Endothelial cell of umbilical vein (primary cell): ENCODE results near the gene DHX15.

Experiments used
- CTCF ChIP-seq, 2 donors: IDR thresholded peaks; 1 replicate in 1 of 2; 2 replicates in 1 of 2; pipeline ENCODE4 v1.5.1; 2011; ENCODE audit warnings: low read length in 2 of 2, mild to moderate bottlenecking in 2 of 2, moderate library complexity in 2 of 2, control low read depth in 1 of 2, inconsistent platforms in 1 of 2, low read depth in 1 of 2; ENCODE audit not compliant: insufficient read depth in 1 of 2; ENCODE audit errors: extremely low read depth in 1 of 2
- FOS ChIP-seq: IDR thresholded peaks from 2 replicates; pipeline ENCODE4 v1.6.1; 2011; ENCODE audit warnings: mild to moderate bottlenecking, low read length, moderate library complexity, borderline replicate concordance; ENCODE audit not compliant: insufficient read depth
- JUN ChIP-seq: IDR thresholded peaks from 2 replicates; pipeline ENCODE4 v1.6.1; 2011; ENCODE audit warnings: borderline replicate concordance, low read depth; ENCODE audit not compliant: insufficient read length, insufficient read depth
- POLR2A ChIP-seq: IDR thresholded peaks from 2 replicates; pipeline ENCODE4 v1.6.1; 2012; ENCODE audit warnings: low read depth, mild to moderate bottlenecking, control low read depth, low read length

- TF ChIP-seq JUN (no peak), CTCF (IDR thresholded peaks at IDR 0.05; ENCODE audit: extremely low read depth in 1 of 2, insufficient read depth in 1 of 2, low read depth in 1 of 2, low read length in 2 of 2) (no peak), POLR2A (no peak), FOS (no peak)
Measured at GRCh38 chr4:24589448-24589847, 5.1 kb upstream of the DHX15 start.
